Cardiac septum (tissue), 1 donor: Measurements from ENCODE around the gene CC2D2B. TPM values are rescaled to one million over a fixed set of nuclear protein-coding genes. Genes with fewer than 3 reads are reported as not detected.
A peak's percentile ranks its signal among the peaks of the same experiment; 100 is the strongest.
"Not testable (repeated sequence)": the region's sequence is repeated elsewhere in the genome, so short reads cannot be mapped to it uniquely, and the experiment has no call there.

Experiments used
- DNase-seq: peaks from one replicate; pipeline ENCODE4 v3.0.0-alpha.2; 2020; ENCODE audit warnings: low spot score
- intact Hi-C: fragments of 100-400 bp; cut with DNase I; formaldehyde crosslinking; loops from one replicate; pipeline ENCODE4 v1.14.0; 2022
- total RNA-seq: library from RNA; stranded (reverse); fragmentation: NEBNext Ultra II Directional; extraction: Animal tissue kit (Norgen Biotek cat#: 25700); gene quantifications from one replicate; pipeline ENCODE4 v1.2.1, GENCODE V29; 2021
- donor health status: DM: no; HTN: no; CAD: no.

CC2D2B gene
- total RNA-seq, 1 donor from 2014 or later: 1.5 TPM

GRCh38 chr10:96013956-96014355, 106.2 kb downstream of the CC2D2B start:
- intact Hi-C loops: no loop called here
- DNase-seq: no peak

DNA sequence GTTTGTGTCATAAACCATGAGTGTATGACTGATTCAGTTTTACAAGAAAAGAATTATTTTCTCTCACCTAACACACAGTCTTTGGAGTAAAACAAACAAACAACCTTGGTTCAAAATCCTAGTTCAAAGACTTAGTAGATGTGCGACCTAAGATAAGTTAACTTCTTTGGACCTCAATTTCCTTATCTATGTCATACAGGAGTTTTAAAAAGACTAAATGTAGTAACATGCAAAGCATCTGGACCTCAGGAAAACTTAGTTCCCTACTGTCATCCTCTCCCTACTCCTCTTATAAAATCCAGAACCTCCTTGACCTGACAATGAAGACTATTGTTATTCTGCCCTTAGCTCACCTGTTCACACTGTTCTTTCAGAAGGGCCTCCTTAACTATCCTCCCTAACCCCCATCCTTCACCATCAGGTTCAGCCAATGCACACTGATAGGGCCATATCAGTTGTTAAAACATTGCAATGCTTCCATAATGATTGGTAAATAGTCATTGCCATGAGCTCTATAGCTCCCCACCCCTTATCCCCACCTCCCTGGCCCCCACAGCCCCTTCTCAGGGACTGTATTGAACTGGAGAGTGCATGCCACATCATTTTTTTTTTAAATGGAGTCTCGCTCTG, 106.8 kb downstream of the CC2D2B start:
- no peak for DNase-seq
- intact Hi-C loops: loop anchor here (5.0 kb wide), 1 partner anchor 278 kb away; no protein-coding TSS in a partner anchor

DNA sequence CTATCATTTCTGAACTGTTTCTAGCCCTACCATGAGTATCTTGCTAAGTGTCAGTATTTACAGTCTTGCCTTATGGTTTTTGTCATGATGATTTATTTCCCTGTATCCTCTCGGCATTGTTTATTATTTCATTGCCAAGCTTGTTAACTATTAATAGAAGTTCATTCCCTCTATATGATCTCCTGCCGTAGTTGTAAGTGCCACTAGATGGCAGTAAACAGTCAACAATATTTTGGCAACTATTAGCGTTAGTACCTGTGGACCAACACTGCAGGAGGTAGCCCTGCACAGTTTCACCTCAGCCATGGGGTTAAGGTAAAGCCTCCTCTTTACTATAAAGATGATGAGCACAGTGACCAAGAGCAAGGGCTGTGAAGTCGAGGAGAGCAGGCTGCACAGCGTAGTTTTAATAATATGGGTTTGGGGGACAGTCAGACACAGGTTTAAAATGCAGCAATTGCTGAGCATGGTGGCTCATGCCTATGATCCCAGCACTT, 109.5 kb downstream of the CC2D2B start:
- intact Hi-C loops: loop anchor here (5.0 kb wide), 1 partner anchor 275 kb away; no protein-coding TSS in a partner anchor
- DNase-seq: no peak

DNA sequence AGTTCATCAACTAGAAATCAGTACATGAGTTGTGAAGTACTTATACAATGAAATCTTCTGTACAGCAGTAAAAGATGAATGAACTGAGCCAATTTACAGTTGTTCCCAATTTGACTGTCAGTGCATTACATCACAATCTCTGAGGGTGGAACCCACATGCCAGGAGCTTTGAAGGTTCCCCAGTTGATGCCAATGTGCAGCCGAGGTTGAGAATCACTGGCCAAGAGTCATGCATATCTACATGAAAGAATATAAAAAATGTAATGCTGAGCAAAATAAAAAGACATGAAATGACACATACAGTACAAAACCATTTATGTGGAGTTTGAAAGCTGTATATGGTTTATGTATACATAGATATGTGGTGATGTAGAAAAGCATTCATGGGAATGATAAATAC, 113.6 kb downstream of the CC2D2B start:
- no peak for DNase-seq
- intact Hi-C loops: no loop called here

GRCh38 chr10:96022739-96023138, 115.0 kb downstream of the CC2D2B start:
- no peak for DNase-seq
- intact Hi-C loops: no loop called here

GRCh38 chr10:96023168-96023567, 115.4 kb downstream of the CC2D2B start:
- intact Hi-C loops: no loop called here
- no peak for DNase-seq

DNA sequence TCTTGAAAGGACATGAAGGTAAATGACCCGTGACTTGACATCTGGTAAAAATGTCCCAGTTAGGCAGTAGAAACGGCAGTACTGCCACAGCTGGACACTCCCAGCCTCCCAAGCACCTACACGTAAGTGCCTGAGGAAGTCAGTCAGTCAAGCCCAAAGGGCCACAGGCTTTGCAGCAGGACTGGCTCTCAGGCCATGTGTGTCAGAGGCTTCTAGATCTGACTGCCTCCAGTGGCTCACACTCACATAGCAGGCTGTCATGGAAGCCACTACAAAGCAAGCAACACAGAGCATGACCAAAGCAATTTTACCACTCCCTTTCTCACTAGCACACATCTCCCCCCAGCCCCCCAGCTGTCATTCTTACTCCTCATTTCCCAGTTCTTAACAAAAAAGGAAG, 117.8 kb downstream of the CC2D2B start:
- intact Hi-C loops: no loop called here
- DNase-seq: no peak

- no peak for DNase-seq
- intact Hi-C loops: no loop called here
Observed at GRCh38 chr10:96034625-96035024, 126.8 kb downstream of the CC2D2B start.

DNA sequence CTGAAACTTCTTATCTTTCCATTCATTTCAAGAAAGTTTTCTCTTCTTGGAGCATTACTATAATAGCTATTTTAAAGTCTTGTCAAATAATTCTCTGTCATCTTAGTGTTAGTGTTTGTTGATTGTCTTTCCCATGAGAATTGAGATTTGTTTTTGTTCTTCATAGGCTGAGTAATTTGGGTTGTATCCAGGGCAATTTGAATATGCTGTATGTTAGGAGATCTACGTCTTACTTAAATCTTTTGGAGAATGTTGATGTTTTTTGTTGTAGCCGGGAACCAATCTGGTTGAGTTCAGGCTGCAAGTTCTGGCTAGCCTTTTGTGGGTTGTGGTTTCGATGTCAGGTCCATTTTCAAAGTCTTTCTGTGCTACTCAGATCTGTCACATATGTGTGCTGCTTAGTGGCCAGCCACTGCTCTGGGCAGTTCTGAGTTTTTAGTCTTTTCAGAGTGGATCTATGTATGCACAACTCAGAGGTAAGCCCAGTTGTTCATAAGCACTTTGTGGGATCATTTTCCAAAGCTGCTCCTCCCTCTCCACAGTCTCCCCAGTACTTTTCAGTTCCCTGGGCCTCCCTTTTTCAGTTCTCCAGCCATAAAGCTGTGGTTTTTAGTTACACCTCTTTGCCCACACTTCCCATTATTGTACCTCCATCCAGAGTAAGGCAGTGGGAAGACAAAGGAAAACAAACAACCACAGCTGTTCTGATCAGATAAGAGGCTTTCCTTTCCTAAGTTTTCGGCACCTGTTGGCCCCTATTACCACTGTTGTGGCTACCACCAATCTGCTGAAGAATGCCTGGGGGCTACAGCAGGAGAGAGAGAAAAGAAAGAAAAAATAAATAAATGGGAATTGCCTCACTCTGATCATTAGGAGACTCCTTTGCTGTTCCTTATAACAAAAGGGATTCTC, 131.0 kb downstream of the CC2D2B start:
- intact Hi-C loops: no loop called here
- no peak for DNase-seq

GRCh38 chr10:96041146-96041545, 133.4 kb downstream of the CC2D2B start:
- DNase-seq: no peak
- intact Hi-C loops: loop anchor here (5.0 kb wide), 2 partner anchors 91 to 349 kb away; partner anchors contain the start of genes TCTN3 and ZNF518A

- peak; percentile 92 for DNase-seq
- intact Hi-C loops: loop anchor here (5.0 kb wide), 2 partner anchors 89 to 351 kb away; partner anchors contain the start of genes TCTN3 and ZNF518A
Observed at GRCh38 chr10:96043033-96043892, 135.5 kb downstream of the CC2D2B start, which contains the start of gene CCNJ. CCNJ (plus strand) TSS chr10:96043583; CDS start chr10:96044394, 811 bp downstream.

DNA sequence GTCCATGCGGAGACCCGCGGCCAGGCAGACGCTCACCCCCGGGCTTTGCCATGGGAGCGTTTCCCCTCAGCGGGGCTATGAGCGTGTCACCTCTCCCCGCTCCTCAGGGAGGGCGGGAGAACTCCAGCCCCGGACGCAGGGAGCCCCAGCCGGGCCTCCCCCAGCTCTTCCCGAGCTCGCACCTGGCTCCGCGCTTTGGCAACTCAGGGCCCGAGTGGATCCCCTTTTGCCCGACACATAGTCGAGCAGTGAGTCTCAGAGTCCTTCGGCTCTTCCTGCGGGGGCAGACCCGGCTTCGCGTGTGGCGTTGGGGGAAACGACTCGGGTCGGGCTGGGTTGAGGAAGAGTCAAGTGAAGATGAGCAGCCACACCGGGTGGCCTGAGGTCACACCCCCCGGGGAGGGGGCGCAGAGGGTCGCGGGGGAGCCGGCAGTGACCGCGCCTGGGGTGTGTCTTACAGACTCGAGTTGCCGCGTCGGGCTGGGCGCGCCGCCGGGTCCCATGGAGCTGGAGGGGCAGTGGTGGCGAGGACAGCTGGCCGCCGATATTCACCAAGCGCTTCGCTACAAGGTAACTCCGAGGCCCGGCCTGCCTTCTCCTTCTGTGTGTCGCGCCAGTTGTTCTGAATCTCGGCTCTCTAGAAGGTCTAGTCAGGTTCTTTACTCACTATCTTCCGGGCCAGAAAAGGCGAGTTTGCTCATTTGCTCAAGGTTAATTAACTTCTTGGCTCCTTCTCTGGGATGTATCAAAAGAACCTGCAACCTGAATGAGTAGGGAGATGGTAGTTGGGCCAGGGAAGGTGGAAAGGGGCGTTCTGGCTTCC, 136.3 kb downstream of the CC2D2B start:
- intact Hi-C loops: loop anchor here (5.0 kb wide), 2 partner anchors 88 to 352 kb away; partner anchors contain the start of genes TCTN3 and ZNF518A
- peak; percentile 76 for DNase-seq

DNA sequence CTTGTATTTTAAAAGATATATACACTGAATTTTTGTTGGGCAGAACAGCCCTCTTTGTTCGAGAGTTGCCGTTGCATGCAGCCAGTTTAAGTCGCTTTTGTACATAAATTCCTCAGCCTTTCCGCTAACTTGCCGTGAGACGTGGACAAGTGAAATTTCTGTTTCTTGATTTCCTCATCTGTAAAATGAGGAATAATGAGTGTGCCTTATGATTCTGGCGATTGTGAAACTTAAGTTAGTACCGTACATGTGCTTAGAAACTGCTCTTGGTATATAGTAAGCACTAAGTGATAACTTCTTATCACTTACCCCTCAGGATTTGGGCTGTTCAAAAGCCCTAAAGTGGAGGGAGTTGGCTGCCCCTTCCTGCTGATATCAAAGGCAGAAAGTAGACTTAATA, 137.0 kb downstream of the CC2D2B start:
- intact Hi-C loops: loop anchor here (5.0 kb wide), 2 partner anchors 88 to 352 kb away; partner anchors contain the start of genes TCTN3 and ZNF518A
- DNase-seq: no peak

DNA sequence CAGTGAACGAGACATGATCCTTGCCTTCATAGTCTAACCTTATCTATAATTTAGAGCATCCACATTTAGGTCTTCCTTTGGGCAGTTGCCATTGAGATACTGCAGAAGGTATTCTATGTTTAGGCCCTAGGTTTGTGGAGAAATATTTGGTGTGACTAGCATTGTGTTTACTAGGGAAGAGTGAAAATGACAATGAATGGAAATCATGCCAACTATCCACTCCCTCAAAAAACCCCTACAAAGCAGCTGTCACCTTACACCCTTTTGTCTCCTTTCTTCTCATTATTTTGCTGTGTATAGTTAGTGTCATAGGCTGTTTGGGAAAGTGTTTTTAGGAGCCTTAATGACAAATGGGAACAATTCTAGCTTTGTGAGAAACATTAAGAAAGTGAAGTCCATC, 138.8 kb downstream of the CC2D2B start:
- intact Hi-C loops: no loop called here
- no peak for DNase-seq

DNA sequence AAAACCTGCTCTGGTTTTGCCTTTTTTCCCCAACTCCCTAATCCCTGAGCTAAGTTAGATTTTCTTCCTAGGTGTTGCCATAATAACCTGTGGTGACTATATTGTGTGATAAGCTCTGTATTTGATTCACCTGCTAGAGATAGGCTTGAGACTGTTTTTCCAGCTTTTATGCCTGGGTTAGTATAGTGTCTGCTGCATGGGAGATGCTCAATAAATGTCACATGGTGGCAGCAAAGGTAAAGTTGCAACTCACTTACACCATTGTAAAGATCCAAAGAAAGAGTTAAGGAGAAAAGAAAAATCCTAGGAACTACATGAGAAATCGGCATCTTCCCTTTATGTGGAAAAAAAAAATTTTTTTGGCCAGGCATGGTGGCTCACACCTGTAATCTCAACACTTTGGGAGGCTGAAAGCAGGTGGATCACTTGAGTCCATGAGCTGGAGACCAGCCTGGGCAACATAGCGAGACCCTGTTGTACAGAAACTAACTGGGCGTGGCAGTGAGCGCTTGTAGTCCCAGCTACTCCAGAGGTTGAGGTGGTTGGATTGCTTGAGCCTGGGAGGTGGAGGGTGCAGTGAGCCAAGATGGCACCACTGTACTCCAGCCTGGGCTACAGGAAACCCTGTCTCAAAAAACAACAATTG, 139.4 kb downstream of the CC2D2B start:
- intact Hi-C loops: no loop called here
- DNase-seq: no peak

- DNase-seq, intact Hi-C loops: not testable (repeated sequence)
Observed at GRCh38 chr10:96047925-96048324, 140.2 kb downstream of the CC2D2B start.

DNA sequence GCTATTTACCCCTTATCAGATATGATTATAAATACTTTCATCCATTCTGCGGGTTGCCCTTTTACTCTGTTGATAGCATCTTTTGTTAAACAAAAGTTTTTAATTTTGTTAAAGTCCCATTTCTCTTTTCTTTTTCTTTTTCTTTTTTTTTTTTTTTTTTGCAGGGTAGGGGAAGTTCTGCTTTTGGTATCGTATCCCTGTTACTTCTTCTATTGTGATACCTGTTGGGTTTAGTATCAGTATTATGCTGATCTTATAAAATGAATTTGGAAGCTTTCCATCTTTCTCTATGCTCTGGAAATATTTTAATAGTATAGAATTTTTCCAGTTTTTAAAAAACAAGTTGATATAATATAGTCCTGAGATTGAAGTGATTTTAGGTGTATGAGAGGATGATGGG, 141.6 kb downstream of the CC2D2B start:
- intact Hi-C loops: no loop called here
- no peak for DNase-seq

- intact Hi-C loops: no loop called here
- DNase-seq: no peak
Observed at GRCh38 chr10:96053985-96054384, 146.2 kb downstream of the CC2D2B start.
